IPS DF 4.7 (cell line): ENCODE measurements around the gene SLC50A1.
"Not testable (repeated sequence)": the region's sequence is repeated elsewhere in the genome, so short reads cannot be mapped to it uniquely, and the experiment has no call there.

Experiments
- DNase-seq: peaks from one replicate; pipeline ENCODE4 v3.0.0-alpha.2; 2013; ENCODE audit warnings: low spot score; ENCODE audit errors: extremely low read depth

The SLC50A1 gene

GRCh38 chr1:155116113-155116764 is 19.4 kb upstream of the SLC50A1 start:
- no peak for DNase-seq

GRCh38 chr1:155117610-155118009 is 18.0 kb upstream of the SLC50A1 start:
- no peak for DNase-seq

- DNase-seq = not testable (repeated sequence)
Measured at GRCh38 chr1:155118090-155118489, 17.6 kb upstream of the SLC50A1 start.

GRCh38 chr1:155120253-155120652 is 15.4 kb upstream of the SLC50A1 start:
- no peak for DNase-seq

GRCh38 chr1:155121249-155121648 is 14.4 kb upstream of the SLC50A1 start:
- DNase-seq = no peak

- no peak for DNase-seq
Measured at GRCh38 chr1:155122308-155122707, 13.3 kb upstream of the SLC50A1 start.

- DNase-seq = no peak
Measured at GRCh38 chr1:155123801-155124200, 11.9 kb upstream of the SLC50A1 start.

GRCh38 chr1:155124503-155125463 is 10.9 kb upstream of the SLC50A1 start:
- no peak for DNase-seq

GRCh38 chr1:155125511-155125945 is 10.1 kb upstream of the SLC50A1 start:
- DNase-seq = no peak

- no peak for DNase-seq
Measured at GRCh38 chr1:155125946-155126555, 9.6 kb upstream of the SLC50A1 start.

- no peak for DNase-seq
Measured at GRCh38 chr1:155126556-155127104, 9.0 kb upstream of the SLC50A1 start.

- DNase-seq = no peak
Measured at GRCh38 chr1:155127105-155127966, 8.3 kb upstream of the SLC50A1 start, which contains the start of gene EFNA1. Gene EFNA1, plus strand, starts transcription at chr1:155127876. Its CDS starts 102 bp downstream, at chr1:155127978.

GRCh38 chr1:155127967-155128754 is 7.5 kb upstream of the SLC50A1 start:
- no peak for DNase-seq

- DNase-seq = no peak
Measured at GRCh38 chr1:155128755-155129473, 6.7 kb upstream of the SLC50A1 start.

- no peak for DNase-seq
Measured at GRCh38 chr1:155130272-155131006, 5.2 kb upstream of the SLC50A1 start.

- DNase-seq = no peak
Measured at GRCh38 chr1:155131285-155131684, 4.4 kb upstream of the SLC50A1 start.

- DNase-seq = no peak
Measured at GRCh38 chr1:155131856-155132255, 3.8 kb upstream of the SLC50A1 start.

GRCh38 chr1:155133799-155134281 is 1.8 kb upstream of the SLC50A1 start:
- no peak for DNase-seq
